ENCODE data around the gene HELZ2. TPM values are rescaled to one million over a fixed set of nuclear protein-coding genes. Genes with fewer than 3 reads are reported as not detected.
A peak's percentile ranks its signal among the peaks of the same experiment; 100 is the strongest.

HELZ2 gene
- total and polyA plus RNA-seq, 5 experiments from 2014 or later = 3.1 to 24.4 (median 4.6) TPM

DNA sequence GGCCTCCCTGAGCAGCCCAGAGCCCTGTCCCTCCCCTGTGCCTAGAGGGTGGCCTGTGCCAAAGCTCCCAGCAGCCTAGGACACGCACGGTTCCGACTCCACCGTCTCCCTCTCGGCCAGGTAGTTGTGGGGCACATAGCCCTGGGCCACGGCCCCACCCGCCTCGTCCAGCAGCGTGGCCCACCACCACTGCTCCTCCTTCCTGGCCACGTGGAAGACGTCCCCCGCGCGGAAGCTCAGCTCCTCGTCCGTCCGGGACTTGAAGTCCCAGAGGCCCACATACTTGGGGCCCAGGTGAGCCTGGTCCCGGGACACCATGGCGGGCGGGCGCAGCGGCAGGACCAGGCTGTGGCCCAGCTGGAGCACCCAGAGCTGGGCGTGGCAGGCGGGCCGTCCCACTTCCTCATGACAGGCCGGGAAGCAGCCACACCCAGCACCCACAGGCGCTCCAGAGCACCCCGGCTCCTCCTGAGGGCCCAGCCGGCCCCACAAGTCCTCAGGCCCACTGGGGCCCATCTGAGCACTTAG, 37.0 kb downstream of the HELZ2 start, which contains the start of gene PTK6:
PTK6 (minus strand) TSS at position 380 of the 528 bp plus-strand sequence; CDS start at position 318, 62 bp downstream.
- POLR2A ChIA-PET = interaction anchor here (0.7 to 11.6 kb wide), 25 partner anchors 8 to 443 kb away, joined by 3 to 174 read pairs (median 4); partner anchors contain the start of genes ARFRP1, GMEB2, HELZ2 and LIME1
- DNase-seq = peak in 3 of 10 donors; percentile 15 to 60 (median 15)
- no peak for ATAC-seq

DNA sequence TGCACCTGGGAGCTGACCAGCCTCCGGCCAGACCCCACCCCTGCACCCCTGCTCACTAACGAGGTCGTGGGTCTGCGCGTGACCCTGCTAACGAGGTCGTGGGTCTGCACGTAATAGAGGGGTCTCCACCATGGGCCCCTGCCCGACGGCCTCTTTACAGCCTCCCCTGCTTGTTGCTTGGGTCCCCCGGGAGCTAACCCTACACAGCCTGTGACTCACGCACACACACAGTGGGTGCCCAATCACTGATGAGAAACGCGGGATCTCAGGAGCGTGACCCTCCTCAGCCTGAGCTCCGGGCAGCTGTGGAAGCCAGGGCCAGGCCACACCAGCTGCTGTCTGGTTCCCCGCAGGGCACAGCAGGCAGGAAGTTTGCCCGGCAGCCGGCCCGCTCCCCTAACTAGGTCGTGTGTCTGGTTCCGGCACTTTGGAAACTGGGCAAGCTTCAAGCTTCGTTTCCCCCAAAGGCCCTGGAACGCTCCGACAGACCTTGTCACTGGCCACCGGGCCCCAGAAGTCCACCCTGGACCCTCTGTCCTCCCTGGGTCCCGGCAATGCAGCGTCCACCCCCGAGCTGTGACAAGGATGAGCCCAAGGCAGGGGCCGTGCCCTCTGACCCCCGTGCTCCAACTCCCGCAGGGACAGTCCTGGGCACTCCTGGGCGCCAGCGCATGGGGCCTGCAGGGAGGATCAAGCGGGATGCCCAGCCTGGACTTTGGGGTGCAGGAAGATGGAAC, 37.6 kb downstream of the HELZ2 start:
- ATAC-seq (no peak), DNase-seq (peak in 2 of 10 donors; percentile 5 to 61)
- Mint-ChIP-seq H3K27me3 (no peaks in the 10 kb centered on the region), H3K36me3 (no peaks in the 10 kb centered on the region), H3K27ac (peak overlapping the region in 4 of 10 donors; percentile 43 to 66 (median 60)), H3K4me1 (peaks cover 12 to 22% (median 17%) of the 10 kb centered on the region in 4 donors), H3K4me3 (peak overlapping the region in 2 of 10 donors; percentile 38 to 64), H3K9me3 (no peaks in the 10 kb centered on the region)
- POLR2A ChIA-PET = interaction anchor here (0.7 to 11.6 kb wide), 15 partner anchors 7 to 444 kb away, joined by 3 to 174 read pairs (median 9); partner anchors contain the start of genes ARFRP1, GMEB2, PPDPF and PRPF6

More for the DNA sequence above, 37.0 kb downstream of the HELZ2 start, which contains the start of gene PTK6:
- Mint-ChIP-seq H3K27me3 (no peaks in the 10 kb centered on the region), H3K36me3 (no peaks in the 10 kb centered on the region), H3K4me3 (peak within 1 kb of the TSS; percentile 62 to 82 (median 74)), H3K4me1 (peaks cover 10 to 22% (median 16%) of the 10 kb centered on the region in 4 donors), H3K9me3 (no peaks in the 10 kb centered on the region), H3K27ac (peak within 1 kb of the TSS; percentile 46 to 93 (median 85))

DNA sequence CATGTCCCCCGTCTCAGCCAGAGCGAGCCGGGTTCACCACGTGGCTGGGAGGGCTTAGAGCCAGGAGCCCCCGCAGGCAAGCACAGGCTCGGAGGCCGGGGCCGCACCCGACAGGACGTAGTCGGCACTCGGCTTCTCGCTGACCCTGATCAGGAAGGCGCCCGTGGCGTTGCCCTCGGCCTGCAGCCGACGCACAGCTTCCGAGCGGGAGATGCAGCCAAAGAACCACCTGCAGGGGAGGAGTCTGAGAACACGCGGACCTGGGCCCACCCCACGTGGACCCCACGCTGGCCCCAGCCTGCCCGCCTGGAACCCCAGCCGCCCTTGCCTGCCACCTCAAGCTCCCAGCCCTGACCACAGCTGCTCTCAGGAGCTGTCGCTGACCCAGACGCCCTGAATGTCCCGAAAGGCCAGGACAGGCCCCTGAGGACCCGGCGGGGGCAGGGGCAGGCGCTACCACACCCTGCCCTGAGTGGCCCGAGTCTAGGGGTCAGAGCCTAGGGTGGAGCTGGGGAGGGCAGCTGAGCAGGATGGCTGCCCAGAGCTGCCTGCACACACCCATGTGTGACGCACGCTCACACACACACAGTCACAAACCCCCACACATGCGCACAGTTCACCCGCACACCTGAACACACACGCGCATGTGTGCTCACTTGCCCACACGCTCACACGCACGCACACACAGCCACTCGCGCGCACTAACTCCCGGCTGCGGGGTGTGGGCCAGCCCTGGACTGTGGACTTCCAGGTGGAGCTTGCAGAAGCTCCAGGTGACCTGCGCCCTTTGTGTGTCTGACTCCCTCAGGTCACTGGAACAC, 39.0 kb downstream of the HELZ2 start:
- peak in 1 of 10 donors; percentile 60 for DNase-seq
- no peaks in the 10 kb centered on the region for H3K36me3 Mint-ChIP-seq
- no peak overlapping the region for H3K4me3 Mint-ChIP-seq
- POLR2A ChIA-PET = interaction anchor here (1.3 to 11.6 kb wide), 3 partner anchors 14 to 100 kb away, joined by 3 to 174 read pairs (median 5); partner anchors contain the start of gene PPDPF
- H3K4me1 Mint-ChIP-seq = peaks cover 12 to 22% (median 16%) of the 10 kb centered on the region in 4 donors
- ATAC-seq = no peak
- no peaks in the 10 kb centered on the region for H3K9me3 Mint-ChIP-seq
- peak overlapping the region in 1 of 10 donors; percentile 27 for H3K27ac Mint-ChIP-seq
- H3K27me3 Mint-ChIP-seq = no peaks in the 10 kb centered on the region

DNA sequence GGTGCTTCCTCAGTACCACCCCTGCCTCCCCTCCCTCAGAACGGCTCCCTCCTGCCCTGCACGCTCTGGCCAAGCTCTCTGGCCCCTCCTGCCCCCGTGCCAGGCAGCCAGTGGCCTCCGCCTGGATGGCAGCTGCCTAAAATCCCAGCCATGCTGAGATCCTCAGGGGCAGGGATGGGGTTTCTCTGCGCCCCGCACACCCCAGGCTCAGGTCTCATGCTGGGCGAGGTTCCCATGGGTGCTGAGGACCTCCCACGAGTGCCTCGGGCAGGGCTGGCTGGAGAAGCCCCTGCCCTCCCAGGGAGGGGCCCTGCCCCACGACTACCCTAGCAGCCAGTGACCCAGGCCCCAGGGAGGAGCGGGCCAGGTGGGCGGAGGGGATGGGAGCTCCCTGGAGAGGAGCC, 39.6 kb downstream of the HELZ2 start:
- POLR2A ChIA-PET = interaction anchor here (1.3 to 11.6 kb wide), 3 partner anchors 13 to 101 kb away, joined by 3 to 174 read pairs (median 5); partner anchors contain the start of gene PPDPF
- H3K4me1 Mint-ChIP-seq = peaks cover 11 to 20% (median 16%) of the 10 kb centered on the region in 4 donors
- no peak overlapping the region for H3K4me3 Mint-ChIP-seq
- H3K27me3 Mint-ChIP-seq = no peaks in the 10 kb centered on the region
- ATAC-seq (no peak), DNase-seq (no peak)
- H3K9me3 Mint-ChIP-seq = no peaks in the 10 kb centered on the region
- H3K36me3 Mint-ChIP-seq = no peaks in the 10 kb centered on the region
- no peak overlapping the region for H3K27ac Mint-ChIP-seq

DNA sequence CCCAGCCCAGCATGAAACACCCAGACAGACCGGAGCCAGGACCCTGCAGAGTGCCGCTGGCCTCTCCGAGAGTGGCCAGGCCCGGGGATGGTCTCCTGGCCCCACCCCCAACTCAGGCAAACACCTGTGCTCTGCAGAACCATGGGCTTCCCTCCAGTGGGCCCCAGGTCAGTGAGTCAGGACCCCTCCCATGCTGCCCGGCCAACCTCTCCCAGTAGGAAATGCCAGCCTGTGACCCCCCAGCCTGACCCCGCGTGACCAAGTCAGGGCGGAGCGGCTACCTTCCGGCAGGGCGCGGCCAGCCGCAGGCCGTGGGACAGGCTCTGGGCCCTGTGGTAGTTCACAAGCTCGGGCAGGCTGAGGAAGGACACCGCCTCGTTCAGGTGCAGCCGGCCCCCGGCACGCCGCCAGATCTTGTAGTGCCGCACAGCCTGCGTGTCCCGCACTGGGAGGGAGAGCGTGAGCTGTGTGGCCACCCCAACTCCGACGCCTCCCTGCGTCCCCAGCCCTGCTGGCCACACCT, 40.1 kb downstream of the HELZ2 start:
- Mint-ChIP-seq H3K9me3 (no peaks in the 10 kb centered on the region), H3K4me3 (no peak overlapping the region), H3K4me1 (peaks cover 11 to 20% (median 16%) of the 10 kb centered on the region in 4 donors), H3K36me3 (no peaks in the 10 kb centered on the region), H3K27ac (no peak overlapping the region), H3K27me3 (no peaks in the 10 kb centered on the region)
- ATAC-seq (no peak), DNase-seq (no peak)
- POLR2A ChIA-PET = interaction anchor here (0.6 to 11.6 kb wide), 2 partner anchors 13 to 21 kb away, joined by 4 to 174 read pairs; partner anchors contain the start of gene PPDPF

DNA sequence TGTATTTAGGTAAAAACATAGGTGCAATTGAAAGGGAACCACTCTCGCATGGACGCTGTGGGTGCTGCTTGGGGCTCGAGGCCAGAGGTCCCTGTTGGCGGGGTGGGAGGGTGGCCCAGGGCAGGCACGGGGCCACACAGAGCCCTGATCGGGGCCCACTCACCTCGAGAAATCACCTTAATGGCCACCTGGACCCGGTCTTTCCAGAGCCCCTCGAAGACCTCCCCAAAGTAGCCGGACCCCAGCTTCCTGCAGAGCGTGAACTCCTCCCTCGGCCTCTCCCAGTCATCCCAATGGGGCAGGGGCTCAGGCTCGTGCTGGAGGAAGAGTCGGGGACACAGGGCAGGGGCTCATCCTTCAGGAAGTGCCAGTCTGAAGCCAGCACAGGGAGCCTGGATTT, 40.7 kb downstream of the HELZ2 start:
- ATAC-seq (no peak), DNase-seq (peak in 1 of 10 donors; percentile 53)
- Mint-ChIP-seq H3K36me3 (no peaks in the 10 kb centered on the region), H3K27ac (no peak overlapping the region), H3K27me3 (no peaks in the 10 kb centered on the region), H3K4me1 (peaks cover 11 to 20% (median 14%) of the 10 kb centered on the region in 4 donors), H3K4me3 (no peak overlapping the region), H3K9me3 (no peaks in the 10 kb centered on the region)
- POLR2A ChIA-PET = interaction anchor here (0.6 to 11.6 kb wide), 2 partner anchors 12 to 21 kb away, joined by 4 to 174 read pairs; partner anchors contain the start of gene PPDPF

DNA sequence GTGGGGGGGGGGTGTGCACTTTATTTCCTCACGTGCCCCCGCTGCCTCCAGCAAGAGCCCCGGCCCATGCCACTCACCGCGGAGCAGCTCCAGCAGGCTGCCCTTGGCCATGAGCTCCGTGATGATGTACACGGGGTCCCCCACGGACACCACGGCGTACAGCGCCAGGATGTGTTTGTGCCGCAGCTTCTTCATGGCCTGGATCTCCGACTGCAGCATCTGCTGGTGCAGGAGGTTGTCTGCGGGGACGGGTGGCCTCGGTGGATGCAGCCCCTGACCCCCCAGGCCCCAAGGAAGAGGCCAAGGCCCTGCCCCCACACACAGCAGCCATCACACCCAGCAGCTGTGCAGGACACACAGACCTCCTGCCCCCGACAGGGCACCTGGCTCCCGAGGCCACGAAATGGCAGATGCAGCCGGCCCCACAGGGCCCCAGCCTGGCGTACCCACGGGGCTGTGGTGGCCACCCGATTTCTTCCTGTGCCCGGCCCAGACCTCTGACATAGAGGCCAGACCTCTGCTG, 41.5 kb downstream of the HELZ2 start:
- H3K4me3 Mint-ChIP-seq = peak overlapping the region in 1 of 10 donors; percentile 31
- H3K36me3 Mint-ChIP-seq = no peaks in the 10 kb centered on the region
- ATAC-seq (no peak), DNase-seq (peak in 1 of 10 donors; percentile 52)
- H3K27me3 Mint-ChIP-seq = no peaks in the 10 kb centered on the region
- POLR2A ChIA-PET = interaction anchor here (0.6 to 11.6 kb wide), 2 partner anchors 11 to 195 kb away, joined by 10 to 174 read pairs; partner anchors contain the start of gene PPDPF
- peak overlapping the region in 3 of 10 donors; percentile 20 to 82 (median 39) for H3K27ac Mint-ChIP-seq
- H3K4me1 Mint-ChIP-seq = peaks cover 7 to 14% (median 9%) of the 10 kb centered on the region in 4 donors
- H3K9me3 Mint-ChIP-seq = no peaks in the 10 kb centered on the region

DNA sequence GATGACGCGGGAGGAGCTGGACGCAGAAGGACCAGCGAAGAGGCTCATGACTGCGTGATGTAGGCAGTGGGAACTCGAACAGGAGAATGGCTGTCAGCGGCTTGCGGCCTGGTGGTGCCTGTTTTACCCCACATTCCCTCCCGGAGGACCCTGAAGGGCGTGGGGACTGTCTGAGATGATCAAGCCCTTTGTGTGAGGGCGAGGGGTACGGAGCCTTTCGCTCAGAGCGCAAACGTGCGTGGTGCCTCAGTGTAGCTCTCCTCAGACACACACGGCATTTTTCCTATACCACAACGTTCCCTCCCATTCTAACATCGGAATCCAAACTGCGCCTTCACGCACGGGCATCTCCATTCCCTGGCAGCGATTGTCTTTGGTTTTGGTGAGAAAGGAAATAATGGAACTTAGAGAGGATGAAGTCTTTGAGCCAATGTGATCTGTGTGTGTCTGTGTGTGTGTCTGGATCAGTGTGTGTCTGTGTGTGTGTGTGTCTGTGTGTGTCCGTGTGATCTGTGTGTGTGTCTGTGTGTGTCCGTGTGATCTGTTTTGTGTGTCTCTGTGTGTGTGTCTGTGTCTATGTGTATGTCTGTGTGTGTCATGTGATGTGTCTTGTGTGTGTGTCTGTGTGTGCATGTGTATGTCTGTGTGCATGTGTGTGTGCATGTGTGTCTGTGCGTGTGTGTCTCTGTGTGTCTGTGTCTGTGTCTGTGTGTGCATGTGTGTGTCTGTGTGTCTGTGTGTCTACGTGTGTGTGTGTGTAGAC, 42.2 kb downstream of the HELZ2 start:
- H3K27me3 Mint-ChIP-seq = no peaks in the 10 kb centered on the region
- no peaks in the 10 kb centered on the region for H3K36me3 Mint-ChIP-seq
- peak overlapping the region in 6 of 10 donors; percentile 20 to 82 (median 48) for H3K27ac Mint-ChIP-seq
- peak in 1 of 10 donors; percentile 18 for DNase-seq
- no peaks in the 10 kb centered on the region for H3K9me3 Mint-ChIP-seq
- peaks cover 4 to 8% (median 6%) of the 10 kb centered on the region in 4 donors for H3K4me1 Mint-ChIP-seq
- peak in 1 of 2 donors; percentile 11 for ATAC-seq
- POLR2A ChIA-PET = interaction anchor here (0.6 to 11.6 kb wide), 2 partner anchors 11 to 195 kb away, joined by 10 to 174 read pairs; partner anchors contain the start of gene PPDPF
- peak overlapping the region in 2 of 10 donors; percentile 8 to 31 for H3K4me3 Mint-ChIP-seq

DNA sequence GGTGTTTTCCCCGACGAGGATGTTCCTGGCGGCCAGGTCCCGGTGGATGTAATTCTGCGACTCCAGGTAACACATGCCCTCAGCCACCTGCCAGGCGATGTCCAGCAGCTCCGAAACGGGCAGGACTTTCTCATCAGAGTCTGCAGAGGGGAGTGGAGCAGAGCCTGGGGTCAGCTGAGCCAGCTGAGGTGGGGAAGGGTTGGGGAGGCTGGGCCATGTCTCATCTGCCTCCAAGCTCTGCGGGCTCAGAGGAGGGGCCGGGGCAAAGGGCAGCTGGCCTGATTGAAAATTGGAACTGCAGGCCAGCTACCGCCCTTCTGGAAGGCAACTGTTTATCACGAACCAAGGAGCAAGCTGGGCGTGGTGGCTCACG, 43.3 kb downstream of the HELZ2 start:
- H3K27me3 Mint-ChIP-seq = no peaks in the 10 kb centered on the region
- no peaks in the 10 kb centered on the region for H3K36me3 Mint-ChIP-seq
- H3K4me1 Mint-ChIP-seq = peaks cover 0 to 11% (median 2%) of the 10 kb centered on the region in 4 donors
- POLR2A ChIA-PET = interaction anchor here (11.6 kb wide), 1 partner anchor 10 kb away, joined by 174 read pairs; the partner anchor contains the start of gene PPDPF
- ATAC-seq (no peak), DNase-seq (no peak)
- H3K4me3 Mint-ChIP-seq = no peak overlapping the region
- H3K27ac Mint-ChIP-seq = peak overlapping the region in 2 of 10 donors; percentile 20 to 56
- H3K9me3 Mint-ChIP-seq = no peaks in the 10 kb centered on the region

DNA sequence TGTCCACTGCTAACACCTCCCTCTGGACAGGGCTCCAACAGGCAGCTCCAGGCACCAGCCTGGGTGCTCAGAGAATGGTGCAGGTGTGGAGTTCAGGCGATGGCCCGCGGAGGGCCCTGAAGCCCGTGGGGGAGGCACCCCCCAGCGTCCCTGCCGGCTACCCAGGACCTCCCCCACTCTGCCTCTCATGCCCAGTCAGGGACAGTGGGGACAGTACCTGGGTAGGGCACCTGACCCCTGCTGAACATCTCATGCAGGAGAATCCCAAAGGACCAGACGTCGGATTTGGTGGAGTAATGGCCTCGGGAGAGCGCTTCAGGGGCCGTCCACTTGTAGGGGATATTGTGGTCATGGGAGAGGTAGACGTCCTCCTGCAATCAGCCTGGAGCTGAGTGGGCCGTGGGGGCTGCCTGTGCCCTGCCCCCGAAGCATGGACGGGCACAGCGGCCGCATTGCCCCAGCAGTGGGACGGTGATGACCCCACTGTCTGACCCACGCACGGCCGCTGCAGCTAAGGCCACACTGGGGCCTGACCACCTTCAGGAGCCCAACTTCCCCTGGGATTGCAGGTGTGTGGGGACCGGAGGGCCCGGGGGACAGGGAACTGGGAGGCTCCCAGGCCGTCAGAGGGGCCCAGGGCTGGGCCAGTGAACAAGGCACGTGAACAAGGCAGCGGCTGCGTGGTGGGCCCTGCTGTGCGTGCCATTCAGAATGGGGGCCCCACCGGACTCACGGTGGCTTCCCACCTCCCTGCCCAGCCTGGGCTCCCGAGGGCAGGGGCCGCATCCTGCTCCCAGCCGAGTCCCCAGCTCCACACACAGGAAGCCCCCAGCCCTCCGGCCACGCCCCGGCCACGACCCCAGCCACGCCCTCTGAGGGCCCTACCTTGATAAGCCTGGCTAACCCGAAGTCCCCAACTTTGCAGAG, 43.9 kb downstream of the HELZ2 start:
- Mint-ChIP-seq H3K4me3 (no peak overlapping the region), H3K27ac (peak overlapping the region in 1 of 10 donors; percentile 20), H3K9me3 (no peaks in the 10 kb centered on the region), H3K4me1 (peaks cover 0 to 16% (median 2%) of the 10 kb centered on the region in 4 donors), H3K36me3 (no peaks in the 10 kb centered on the region), H3K27me3 (no peaks in the 10 kb centered on the region)
- POLR2A ChIA-PET = interaction anchor here (0.6 to 11.6 kb wide), 3 partner anchors 7 to 15 kb away, joined by 3 to 174 read pairs (median 9); partner anchors contain the start of genes PPDPF and PTK6
- peak in 1 of 10 donors; percentile 53 for DNase-seq
- no peak for ATAC-seq
